Measurements from ENCODE around the gene XRN2. TPM values are rescaled to one million over a fixed set of nuclear protein-coding genes. Genes with fewer than 3 reads are reported as not detected.

Gene XRN2
- total and polyA plus RNA-seq, 2 of the 13 experiments (the other 11 are each of a cell fraction or from before 2014, with no cell fraction given): 90.3 to 171 TPM

GRCh38 chr20:21280522-21281016 lies 22.6 kb upstream of the XRN2 start (continued):
- TF ChIP-seq, protein P1, sequence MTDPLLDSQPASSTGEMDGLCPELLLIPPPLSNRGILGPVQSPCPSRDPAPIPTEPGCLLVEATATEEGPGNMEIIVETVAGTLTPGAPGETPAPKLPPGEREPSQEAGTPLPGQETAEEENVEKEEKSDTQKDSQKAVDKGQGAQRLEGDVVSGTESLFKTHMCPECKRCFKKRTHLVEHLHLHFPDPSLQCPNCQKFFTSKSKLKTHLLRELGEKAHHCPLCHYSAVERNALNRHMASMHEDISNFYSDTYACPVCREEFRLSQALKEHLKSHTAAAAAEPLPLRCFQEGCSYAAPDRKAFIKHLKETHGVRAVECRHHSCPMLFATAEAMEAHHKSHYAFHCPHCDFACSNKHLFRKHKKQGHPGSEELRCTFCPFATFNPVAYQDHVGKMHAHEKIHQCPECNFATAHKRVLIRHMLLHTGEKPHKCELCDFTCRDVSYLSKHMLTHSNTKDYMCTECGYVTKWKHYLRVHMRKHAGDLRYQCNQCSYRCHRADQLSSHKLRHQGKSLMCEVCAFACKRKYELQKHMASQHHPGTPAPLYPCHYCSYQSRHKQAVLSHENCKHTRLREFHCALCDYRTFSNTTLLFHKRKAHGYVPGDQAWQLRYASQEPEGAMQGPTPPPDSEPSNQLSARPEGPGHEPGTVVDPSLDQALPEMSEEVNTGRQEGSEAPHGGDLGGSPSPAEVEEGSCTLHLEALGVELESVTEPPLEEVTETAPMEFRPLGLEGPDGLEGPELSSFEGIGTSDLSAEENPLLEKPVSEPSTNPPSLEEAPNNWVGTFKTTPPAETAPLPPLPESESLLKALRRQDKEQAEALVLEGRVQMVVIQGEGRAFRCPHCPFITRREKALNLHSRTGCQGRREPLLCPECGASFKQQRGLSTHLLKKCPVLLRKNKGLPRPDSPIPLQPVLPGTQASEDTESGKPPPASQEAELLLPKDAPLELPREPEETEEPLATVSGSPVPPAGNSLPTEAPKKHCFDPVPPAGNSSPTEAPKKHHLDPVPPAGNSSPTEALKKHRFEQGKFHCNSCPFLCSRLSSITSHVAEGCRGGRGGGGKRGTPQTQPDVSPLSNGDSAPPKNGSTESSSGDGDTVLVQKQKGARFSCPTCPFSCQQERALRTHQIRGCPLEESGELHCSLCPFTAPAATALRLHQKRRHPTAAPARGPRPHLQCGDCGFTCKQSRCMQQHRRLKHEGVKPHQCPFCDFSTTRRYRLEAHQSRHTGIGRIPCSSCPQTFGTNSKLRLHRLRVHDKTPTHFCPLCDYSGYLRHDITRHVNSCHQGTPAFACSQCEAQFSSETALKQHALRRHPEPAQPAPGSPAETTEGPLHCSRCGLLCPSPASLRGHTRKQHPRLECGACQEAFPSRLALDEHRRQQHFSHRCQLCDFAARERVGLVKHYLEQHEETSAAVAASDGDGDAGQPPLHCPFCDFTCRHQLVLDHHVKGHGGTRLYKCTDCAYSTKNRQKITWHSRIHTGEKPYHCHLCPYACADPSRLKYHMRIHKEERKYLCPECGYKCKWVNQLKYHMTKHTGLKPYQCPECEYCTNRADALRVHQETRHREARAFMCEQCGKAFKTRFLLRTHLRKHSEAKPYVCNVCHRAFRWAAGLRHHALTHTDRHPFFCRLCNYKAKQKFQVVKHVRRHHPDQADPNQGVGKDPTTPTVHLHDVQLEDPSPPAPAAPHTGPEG (CRISPR knock-in tag; IDR thresholded peaks at IDR 0.05): no peak
- TF ChIP-seq SOX6 (IDR thresholded peaks at IDR 0.05): no peak
- peak; percentile 84 for TF ChIP-seq SOX6 (CRISPR knock-in tag; IDR thresholded peaks at IDR 0.05)
- peak; percentile 49 for TF ChIP-seq SAP130 (CRISPR knock-in tag; IDR thresholded peaks at IDR 0.05; ENCODE audit: low read depth)
- TF ChIP-seq ELF4 (CRISPR knock-in tag; IDR thresholded peaks at IDR 0.05; ENCODE audit: borderline replicate concordance): no peak
- peak; percentile 64 for TF ChIP-seq SP5 (CRISPR knock-in tag; IDR thresholded peaks at IDR 0.05; ENCODE audit: borderline replicate concordance, low read depth)
- TF ChIP-seq JDP2 (CRISPR knock-in tag; IDR thresholded peaks at IDR 0.05; ENCODE audit: borderline replicate concordance): no peak
- no peak for TF ChIP-seq CHD4 (IDR thresholded peaks at IDR 0.05; ENCODE audit: borderline replicate concordance, low read length)
- TF ChIP-seq KDM2A (CRISPR knock-in tag; IDR thresholded peaks at IDR 0.05; ENCODE audit: borderline replicate concordance, low read depth): no peak
- 0 out of 2 replicates have a peak, but pooled peaks have one; percentile 59 for TF ChIP-seq ZNF556 (CRISPR knock-in tag; IDR thresholded peaks at IDR 0.05; ENCODE audit: borderline replicate concordance)
- TF ChIP-seq, protein P2, sequence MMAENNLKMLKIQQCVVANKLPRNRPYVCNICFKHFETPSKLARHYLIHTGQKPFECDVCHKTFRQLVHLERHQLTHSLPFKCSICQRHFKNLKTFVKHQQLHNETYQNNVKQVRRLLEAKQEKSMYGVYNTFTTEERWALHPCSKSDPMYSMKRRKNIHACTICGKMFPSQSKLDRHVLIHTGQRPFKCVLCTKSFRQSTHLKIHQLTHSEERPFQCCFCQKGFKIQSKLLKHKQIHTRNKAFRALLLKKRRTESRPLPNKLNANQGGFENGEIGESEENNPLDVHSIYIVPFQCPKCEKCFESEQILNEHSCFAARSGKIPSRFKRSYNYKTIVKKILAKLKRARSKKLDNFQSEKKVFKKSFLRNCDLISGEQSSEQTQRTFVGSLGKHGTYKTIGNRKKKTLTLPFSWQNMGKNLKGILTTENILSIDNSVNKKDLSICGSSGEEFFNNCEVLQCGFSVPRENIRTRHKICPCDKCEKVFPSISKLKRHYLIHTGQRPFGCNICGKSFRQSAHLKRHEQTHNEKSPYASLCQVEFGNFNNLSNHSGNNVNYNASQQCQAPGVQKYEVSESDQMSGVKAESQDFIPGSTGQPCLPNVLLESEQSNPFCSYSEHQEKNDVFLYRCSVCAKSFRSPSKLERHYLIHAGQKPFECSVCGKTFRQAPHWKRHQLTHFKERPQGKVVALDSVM (CRISPR knock-in tag; IDR thresholded peaks at IDR 0.05): no peak; the same call in 1 of the 2 replicates
- no peak for TF ChIP-seq ZNF224 (CRISPR knock-in tag; IDR thresholded peaks at IDR 0.05)
- TF ChIP-seq ELK4 (CRISPR knock-in tag; IDR thresholded peaks at IDR 0.05; ENCODE audit: borderline replicate concordance): no peak
- peak; percentile 65; the same call in 1 of the 2 replicates for TF ChIP-seq ZNF121 (CRISPR knock-in tag; IDR thresholded peaks at IDR 0.05)
- peak; percentile 23 for TF ChIP-seq ZFP91 (CRISPR knock-in tag; IDR thresholded peaks at IDR 0.05; ENCODE audit: borderline replicate concordance)
- TF ChIP-seq, protein P3, sequence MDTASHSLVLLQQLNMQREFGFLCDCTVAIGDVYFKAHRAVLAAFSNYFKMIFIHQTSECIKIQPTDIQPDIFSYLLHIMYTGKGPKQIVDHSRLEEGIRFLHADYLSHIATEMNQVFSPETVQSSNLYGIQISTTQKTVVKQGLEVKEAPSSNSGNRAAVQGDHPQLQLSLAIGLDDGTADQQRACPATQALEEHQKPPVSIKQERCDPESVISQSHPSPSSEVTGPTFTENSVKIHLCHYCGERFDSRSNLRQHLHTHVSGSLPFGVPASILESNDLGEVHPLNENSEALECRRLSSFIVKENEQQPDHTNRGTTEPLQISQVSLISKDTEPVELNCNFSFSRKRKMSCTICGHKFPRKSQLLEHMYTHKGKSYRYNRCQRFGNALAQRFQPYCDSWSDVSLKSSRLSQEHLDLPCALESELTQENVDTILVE (CRISPR knock-in tag; IDR thresholded peaks at IDR 0.05): 0 out of 2 replicates have a peak, but pooled peaks have one; percentile 27
- no peak for TF ChIP-seq ARNT2 (CRISPR knock-in tag; IDR thresholded peaks at IDR 0.05; ENCODE audit: low read depth)
- TF ChIP-seq TOPORS (CRISPR knock-in tag; IDR thresholded peaks at IDR 0.05): no peak

Data from HepG2 (cell line).